HepG2 (cell line): Measurements from ENCODE around the gene CAGE1. TPM values are rescaled to one million over a fixed set of nuclear protein-coding genes. Genes with fewer than 3 reads are reported as not detected.

Experiments used
- CAMTA2 ChIP-seq: sonication (generic); formaldehyde crosslinking; IDR thresholded peaks from 2 replicates; pipeline ENCODE4 v1.4.0; 2020; ENCODE audit warnings: mild to moderate bottlenecking, missing genetic modification reagents, borderline replicate concordance
- KAT2B ChIP-seq: fragments of 150-350 bp; IDR thresholded peaks from 2 replicates; pipeline ENCODE4 v1.6.1; 2014; ENCODE audit warnings: low read depth, low read length, borderline replicate concordance
- PAWR ChIP-seq: sonication (generic); formaldehyde crosslinking; IDR thresholded peaks from 2 replicates; pipeline ENCODE4 v1.4.0; 2020; ENCODE audit warnings: missing genetic modification reagents, mild to moderate bottlenecking, borderline replicate concordance
- PLRG1 ChIP-seq: fragments of 450-650 bp; conservative IDR thresholded peaks from 2 replicates; pipeline ENCODE4 v1.6.1; 2016
- ZNF335 ChIP-seq: sonication (generic); formaldehyde crosslinking; IDR thresholded peaks from 2 replicates; pipeline ENCODE4 v1.4.0; 2020; ENCODE audit warnings: missing genetic modification reagents
- polyA plus RNA-seq, 8 experiments: library from polyadenylated mRNA; depleted of rRNA in 3 of 8; stranded (reverse) in 7 of 8; unstranded in 1 of 8; fragments of >200 nt; fragmentation: Illumina TruSeq in 4 of 8; extraction: Trizol in 4 of 8; gene quantifications; 2 replicates each; pipeline versions ENCODE4 v1.2.1 to v1.2.3, GENCODE V29; 2011 to 2016; ENCODE audit warnings: low read depth in 4 of 8, missing spikeins in 1 of 8, mixed read lengths in 1 of 8; ENCODE audit not compliant: insufficient read depth in 1 of 8
- total RNA-seq, 5 experiments: library from RNA; depleted of rRNA; stranded (reverse); fragments of >200 nt; fragmentation: Illumina TruSeq; extraction: Trizol; gene quantifications; 2 replicates each; pipeline ENCODE4 v1.2.3, GENCODE V29; 2016; ENCODE audit warnings: low read depth in 1 of 5
- TF ChIP-seq, protein P1 (sequence below): sonication (generic); formaldehyde crosslinking; IDR thresholded peaks from 2 replicates; pipeline ENCODE4 v1.4.0; 2020; ENCODE audit warnings: mild to moderate bottlenecking, missing genetic modification reagents
- TF ChIP-seq, protein P2 (sequence below): sonication (generic); formaldehyde crosslinking; IDR thresholded peaks from 2 replicates; pipeline ENCODE4 v1.8.0; 2022; ENCODE audit warnings: mild to moderate bottlenecking, missing genetic modification reagents
- TF ChIP-seq, protein P3 (sequence below): sonication (generic); formaldehyde crosslinking; IDR thresholded peaks from 2 replicates; pipeline ENCODE4 v1.8.0; 2022; ENCODE audit warnings: missing genetic modification reagents, mild to moderate bottlenecking, borderline replicate concordance
- TF ChIP-seq, protein P4 (sequence below): sonication (generic); formaldehyde crosslinking; IDR thresholded peaks from 2 replicates; pipeline ENCODE4 v1.5.0; 2020; ENCODE audit warnings: missing genetic modification reagents
- TF ChIP-seq, protein P5 (sequence below), 2 experiments: sonication (generic) in 1 of 2; formaldehyde crosslinking in 1 of 2; IDR thresholded peaks; 2 replicates each; pipeline versions ENCODE4 v1.4.0 to v1.6.1; 2016 to 2020; ENCODE audit warnings: borderline replicate concordance in 1 of 2, low read depth in 1 of 2, mild to moderate bottlenecking in 1 of 2, missing genetic modification reagents in 1 of 2

Gene CAGE1
- total and polyA plus RNA-seq, 2 of the 13 experiments (the other 11 are each of a cell fraction or from before 2014, with no cell fraction given): 0.03 to 0.15 TPM

DNA sequence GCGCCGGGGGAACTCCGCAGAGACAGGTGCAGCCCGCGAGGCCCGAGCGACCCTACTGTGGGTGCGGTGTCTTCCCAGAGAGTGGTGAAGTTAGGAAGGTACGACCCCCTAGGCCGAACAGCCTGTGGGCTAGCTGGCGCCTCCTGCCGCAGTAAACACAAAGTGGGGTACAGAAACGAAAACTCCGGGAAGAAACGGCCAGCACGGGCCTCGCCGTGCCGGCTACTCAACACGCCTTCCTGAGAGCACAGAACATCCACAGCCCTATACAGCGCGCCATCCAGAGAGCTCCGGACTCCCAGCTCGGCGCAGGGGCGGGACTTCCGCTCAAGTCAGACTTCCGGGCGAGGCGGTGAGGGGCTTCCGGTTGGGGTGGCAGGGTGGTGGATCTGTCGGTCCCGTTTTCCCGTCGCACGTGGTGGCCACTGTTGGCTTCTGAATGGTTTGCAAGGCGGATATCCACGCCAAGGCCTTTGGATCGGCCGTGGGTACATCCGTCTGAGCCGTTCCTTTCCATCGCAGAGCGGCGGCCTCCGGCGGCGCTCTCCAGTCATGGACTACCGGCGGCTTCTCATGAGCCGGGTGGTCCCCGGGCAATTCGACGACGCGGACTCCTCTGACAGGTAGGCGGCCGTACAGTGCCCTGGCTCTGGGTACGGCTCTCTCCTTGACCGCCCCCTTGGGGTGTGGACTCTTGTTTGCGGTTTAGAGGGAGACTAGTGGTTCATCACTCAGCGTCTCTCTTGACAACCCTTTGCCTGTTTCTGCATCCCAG is at the start of gene CAGE1, which contains the start of gene RIOK1 (continued):
- peak; percentile 95; the same call in 1 of the 2 replicates for TF ChIP-seq CAMTA2
- TF ChIP-seq, protein P1, sequence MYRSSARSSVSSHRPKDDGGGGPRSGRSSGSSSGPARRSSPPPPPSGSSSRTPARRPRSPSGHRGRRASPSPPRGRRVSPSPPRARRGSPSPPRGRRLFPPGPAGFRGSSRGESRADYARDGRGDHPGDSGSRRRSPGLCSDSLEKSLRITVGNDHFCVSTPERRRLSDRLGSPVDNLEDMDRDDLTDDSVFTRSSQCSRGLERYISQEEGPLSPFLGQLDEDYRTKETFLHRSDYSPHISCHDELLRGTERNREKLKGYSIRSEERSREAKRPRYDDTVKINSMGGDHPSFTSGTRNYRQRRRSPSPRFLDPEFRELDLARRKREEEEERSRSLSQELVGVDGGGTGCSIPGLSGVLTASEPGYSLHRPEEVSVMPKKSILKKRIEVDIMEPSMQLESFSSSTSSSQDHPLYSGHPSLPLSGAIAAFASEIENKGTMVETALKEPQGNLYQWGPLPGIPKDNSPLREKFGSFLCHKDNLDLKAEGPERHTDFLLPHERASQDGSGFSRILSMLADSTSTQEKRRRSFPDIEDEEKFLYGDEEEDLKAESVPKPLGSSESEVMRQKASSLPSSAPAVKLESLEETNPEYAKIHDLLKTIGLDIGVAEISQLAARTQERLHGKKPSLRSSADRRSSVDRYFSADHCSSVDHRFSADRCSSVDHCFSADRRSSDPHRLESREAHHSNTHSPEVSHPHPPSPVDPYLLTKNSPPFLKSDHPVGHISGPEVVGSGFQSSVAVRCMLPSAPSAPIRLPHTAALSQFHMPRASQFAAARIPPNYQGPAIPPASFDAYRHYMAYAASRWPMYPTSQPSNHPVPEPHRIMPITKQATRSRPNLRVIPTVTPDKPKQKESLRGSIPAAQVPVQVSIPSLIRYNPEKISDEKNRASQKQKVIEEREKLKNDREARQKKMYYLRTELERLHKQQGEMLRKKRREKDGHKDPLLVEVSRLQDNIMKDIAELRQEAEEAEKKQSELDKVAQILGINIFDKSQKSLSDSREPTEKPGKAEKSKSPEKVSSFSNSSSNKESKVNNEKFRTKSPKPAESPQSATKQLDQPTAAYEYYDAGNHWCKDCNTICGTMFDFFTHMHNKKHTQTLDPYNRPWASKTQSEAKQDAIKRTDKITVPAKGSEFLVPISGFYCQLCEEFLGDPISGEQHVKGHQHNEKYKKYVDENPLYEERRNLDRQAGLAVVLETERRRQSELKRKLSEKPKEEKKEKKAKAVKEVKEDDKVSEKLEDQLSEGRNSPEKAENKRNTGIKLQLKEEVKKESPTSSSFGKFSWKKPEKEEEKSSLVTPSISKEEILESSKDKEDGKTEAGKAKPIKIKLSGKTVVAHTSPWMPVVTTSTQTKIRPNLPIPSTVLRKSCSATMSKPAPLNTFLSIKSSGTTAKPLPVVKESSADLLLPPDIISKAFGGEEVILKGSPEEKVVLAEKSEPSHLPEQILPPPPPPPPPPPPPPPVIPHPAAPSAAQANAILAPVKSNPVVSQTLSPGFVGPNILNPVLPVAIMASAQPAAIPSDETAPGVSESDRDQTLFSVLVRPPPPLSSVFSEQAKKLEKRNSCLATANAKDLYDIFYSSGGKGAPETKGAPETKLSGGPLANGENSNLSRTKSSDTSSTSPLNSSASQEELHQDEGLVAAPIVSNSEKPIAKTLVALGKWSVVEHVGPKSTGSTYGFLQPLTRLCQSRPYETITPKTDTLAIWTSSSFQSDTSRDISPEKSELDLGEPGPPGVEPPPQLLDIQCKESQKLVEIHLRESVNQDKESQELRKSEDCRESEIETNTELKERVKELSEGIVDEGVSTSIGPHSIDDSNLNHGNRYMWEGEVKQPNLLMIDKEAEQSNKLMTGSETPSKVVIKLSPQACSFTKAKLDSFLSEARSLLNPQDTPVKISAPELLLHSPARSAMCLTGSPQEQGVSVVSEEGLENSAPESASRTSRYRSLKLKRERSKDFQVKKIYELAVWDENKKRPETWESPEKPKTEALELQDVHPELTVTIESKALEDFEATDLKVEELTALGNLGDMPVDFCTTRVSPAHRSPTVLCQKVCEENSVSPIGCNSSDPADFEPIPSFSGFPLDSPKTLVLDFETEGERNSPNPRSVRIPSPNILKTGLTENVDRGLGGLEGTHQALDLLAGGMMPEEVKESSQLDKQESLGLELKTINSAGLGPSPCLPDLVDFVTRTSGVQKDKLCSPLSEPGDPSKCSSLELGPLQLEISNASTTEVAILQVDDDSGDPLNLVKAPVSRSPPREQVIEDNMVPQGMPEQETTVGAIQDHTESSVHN (CRISPR knock-in tag): 0 out of 2 replicates have a peak, but pooled peaks have one; percentile 25
- peak; percentile 74; the same call in 1 of the 2 replicates for TF ChIP-seq ZNF335 (CRISPR knock-in tag)
- TF ChIP-seq, protein P2, sequence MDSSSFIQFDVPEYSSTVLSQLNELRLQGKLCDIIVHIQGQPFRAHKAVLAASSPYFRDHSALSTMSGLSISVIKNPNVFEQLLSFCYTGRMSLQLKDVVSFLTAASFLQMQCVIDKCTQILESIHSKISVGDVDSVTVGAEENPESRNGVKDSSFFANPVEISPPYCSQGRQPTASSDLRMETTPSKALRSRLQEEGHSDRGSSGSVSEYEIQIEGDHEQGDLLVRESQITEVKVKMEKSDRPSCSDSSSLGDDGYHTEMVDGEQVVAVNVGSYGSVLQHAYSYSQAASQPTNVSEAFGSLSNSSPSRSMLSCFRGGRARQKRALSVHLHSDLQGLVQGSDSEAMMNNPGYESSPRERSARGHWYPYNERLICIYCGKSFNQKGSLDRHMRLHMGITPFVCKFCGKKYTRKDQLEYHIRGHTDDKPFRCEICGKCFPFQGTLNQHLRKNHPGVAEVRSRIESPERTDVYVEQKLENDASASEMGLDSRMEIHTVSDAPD (CRISPR knock-in tag): peak; percentile 58
- TF ChIP-seq PLRG1: no peak
- TF ChIP-seq, protein P3, sequence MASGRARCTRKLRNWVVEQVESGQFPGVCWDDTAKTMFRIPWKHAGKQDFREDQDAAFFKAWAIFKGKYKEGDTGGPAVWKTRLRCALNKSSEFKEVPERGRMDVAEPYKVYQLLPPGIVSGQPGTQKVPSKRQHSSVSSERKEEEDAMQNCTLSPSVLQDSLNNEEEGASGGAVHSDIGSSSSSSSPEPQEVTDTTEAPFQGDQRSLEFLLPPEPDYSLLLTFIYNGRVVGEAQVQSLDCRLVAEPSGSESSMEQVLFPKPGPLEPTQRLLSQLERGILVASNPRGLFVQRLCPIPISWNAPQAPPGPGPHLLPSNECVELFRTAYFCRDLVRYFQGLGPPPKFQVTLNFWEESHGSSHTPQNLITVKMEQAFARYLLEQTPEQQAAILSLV: peak; percentile 99
- TF ChIP-seq, protein P4, sequence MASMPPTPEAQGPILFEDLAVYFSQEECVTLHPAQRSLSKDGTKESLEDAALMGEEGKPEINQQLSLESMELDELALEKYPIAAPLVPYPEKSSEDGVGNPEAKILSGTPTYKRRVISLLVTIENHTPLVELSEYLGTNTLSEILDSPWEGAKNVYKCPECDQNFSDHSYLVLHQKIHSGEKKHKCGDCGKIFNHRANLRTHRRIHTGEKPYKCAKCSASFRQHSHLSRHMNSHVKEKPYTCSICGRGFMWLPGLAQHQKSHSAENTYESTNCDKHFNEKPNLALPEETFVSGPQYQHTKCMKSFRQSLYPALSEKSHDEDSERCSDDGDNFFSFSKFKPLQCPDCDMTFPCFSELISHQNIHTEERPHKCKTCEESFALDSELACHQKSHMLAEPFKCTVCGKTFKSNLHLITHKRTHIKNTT (CRISPR knock-in tag): no peak
- 0 out of 2 replicates have a peak, but pooled peaks have one; percentile 12 for TF ChIP-seq PAWR (CRISPR knock-in tag)
- TF ChIP-seq KAT2B: no peak
- TF ChIP-seq, protein P5, sequence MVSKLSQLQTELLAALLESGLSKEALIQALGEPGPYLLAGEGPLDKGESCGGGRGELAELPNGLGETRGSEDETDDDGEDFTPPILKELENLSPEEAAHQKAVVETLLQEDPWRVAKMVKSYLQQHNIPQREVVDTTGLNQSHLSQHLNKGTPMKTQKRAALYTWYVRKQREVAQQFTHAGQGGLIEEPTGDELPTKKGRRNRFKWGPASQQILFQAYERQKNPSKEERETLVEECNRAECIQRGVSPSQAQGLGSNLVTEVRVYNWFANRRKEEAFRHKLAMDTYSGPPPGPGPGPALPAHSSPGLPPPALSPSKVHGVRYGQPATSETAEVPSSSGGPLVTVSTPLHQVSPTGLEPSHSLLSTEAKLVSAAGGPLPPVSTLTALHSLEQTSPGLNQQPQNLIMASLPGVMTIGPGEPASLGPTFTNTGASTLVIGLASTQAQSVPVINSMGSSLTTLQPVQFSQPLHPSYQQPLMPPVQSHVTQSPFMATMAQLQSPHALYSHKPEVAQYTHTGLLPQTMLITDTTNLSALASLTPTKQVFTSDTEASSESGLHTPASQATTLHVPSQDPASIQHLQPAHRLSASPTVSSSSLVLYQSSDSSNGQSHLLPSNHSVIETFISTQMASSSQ (IDR thresholded peaks at IDR 0.05; ENCODE audit: low read depth): no peak; the same call in 1 of the 2 replicates
- TF ChIP-seq, protein P5 (CRISPR knock-in tag; IDR thresholded peaks at IDR 0.05; ENCODE audit: borderline replicate concordance): peak; percentile 80; the same call in 1 of the 2 replicates
